PC-3 (cell line): ENCODE data around the gene RNF5.

Source experiments
- EZH2 ChIP-seq: fragments of 300-600 bp; sonication (generic); IDR thresholded peaks from one replicate; pipeline ENCODE4 v1.6.1; 2017; ENCODE audit warnings: antibody characterized with exemption, mild to moderate bottlenecking, low read length; ENCODE audit not compliant: unreplicated experiment
- EZH2phosphoT487 ChIP-seq: fragments of 300-600 bp; sonication (generic); IDR thresholded peaks from 2 replicates; pipeline ENCODE4 v1.6.1; 2018; ENCODE audit warnings: mild to moderate bottlenecking, antibody characterized with exemption, low read length, borderline replicate concordance
- TF ChIP-seq, protein P1 (sequence below): fragments of 300-600 bp; sonication (generic); conservative IDR thresholded peaks from 2 replicates; pipeline ENCODE4 v1.5.1; 2017; ENCODE audit warnings: antibody characterized with exemption, low read depth, mild to moderate bottlenecking, low read length

DNA sequence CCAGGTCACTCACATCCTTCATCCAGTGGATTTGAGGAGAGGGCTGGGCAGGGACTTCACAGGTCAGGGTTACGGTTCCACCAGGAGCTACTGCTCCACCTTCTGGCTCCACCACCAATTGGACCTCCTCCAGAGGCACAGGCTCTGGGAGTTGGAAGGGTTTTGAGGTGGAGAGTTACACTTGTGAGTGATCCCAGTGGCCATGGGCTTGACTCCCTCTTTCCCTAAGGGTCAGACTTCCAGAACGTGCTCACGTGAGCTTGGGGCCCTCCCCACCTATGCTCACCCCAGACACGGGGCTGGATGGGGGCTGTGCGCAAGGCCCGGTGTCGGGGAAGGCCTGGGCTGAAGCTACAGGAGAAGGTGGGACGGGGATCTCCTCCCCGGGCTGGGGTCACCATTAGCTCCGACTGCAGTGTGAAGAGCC, 4.4 kb downstream of the RNF5 start:
- TF ChIP-seq, protein P1, sequence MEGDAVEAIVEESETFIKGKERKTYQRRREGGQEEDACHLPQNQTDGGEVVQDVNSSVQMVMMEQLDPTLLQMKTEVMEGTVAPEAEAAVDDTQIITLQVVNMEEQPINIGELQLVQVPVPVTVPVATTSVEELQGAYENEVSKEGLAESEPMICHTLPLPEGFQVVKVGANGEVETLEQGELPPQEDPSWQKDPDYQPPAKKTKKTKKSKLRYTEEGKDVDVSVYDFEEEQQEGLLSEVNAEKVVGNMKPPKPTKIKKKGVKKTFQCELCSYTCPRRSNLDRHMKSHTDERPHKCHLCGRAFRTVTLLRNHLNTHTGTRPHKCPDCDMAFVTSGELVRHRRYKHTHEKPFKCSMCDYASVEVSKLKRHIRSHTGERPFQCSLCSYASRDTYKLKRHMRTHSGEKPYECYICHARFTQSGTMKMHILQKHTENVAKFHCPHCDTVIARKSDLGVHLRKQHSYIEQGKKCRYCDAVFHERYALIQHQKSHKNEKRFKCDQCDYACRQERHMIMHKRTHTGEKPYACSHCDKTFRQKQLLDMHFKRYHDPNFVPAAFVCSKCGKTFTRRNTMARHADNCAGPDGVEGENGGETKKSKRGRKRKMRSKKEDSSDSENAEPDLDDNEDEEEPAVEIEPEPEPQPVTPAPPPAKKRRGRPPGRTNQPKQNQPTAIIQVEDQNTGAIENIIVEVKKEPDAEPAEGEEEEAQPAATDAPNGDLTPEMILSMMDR, result no peak
- TF ChIP-seq EZH2 (no peak), EZH2phosphoT487 (no peak)
